Esophagus muscularis mucosa (tissue), 3 donors: ENCODE measurements around the gene TIMM10.

Source experiments
- CTCF ChIP-seq, 3 experiments: fragments of 200-600 bp in 2 of 3; fragments of 450-650 bp in 1 of 3; sonication (generic) in 2 of 3; IDR thresholded peaks; one replicate each; pipeline ENCODE4 v1.5.1; 2017 to 2019; ENCODE audit warnings: antibody characterized with exemption in 3 of 3, mild to moderate bottlenecking in 2 of 3, moderate library complexity in 1 of 3
- POLR2A ChIP-seq: fragments of 450-650 bp; IDR thresholded peaks from one replicate; pipeline ENCODE4 v1.6.1; 2017; ENCODE audit warnings: antibody characterized with exemption, moderate library complexity, mild to moderate bottlenecking, low read depth
- POLR2AphosphoS5 ChIP-seq, 2 donors: sonication (generic); formaldehyde crosslinking; IDR thresholded peaks; one replicate each; pipeline ENCODE4 v1.6.1; 2017; ENCODE audit warnings: antibody characterized with exemption in 2 of 2

- TF ChIP-seq CTCF (IDR thresholded peaks at IDR 0.05) (no peak), POLR2AphosphoS5 (IDR thresholded peaks at IDR 0.05) (no peak), POLR2A (no peak)
Observed at GRCh38 chr11:57508341-57509170, 22.0 kb downstream of the TIMM10 start.
